GM21717 (cell line): Measurements from ENCODE around the gene LRFN4.
"Not testable (repeated sequence)": the region's sequence is repeated elsewhere in the genome, so short reads cannot be mapped to it uniquely, and the experiment has no call there.

Source experiments
- ATAC-seq: cut with Tn5 transposase; IDR thresholded peaks from one replicate; pipeline ENCODE4 v1.9.1; 2021; ENCODE audit warnings: mild to moderate bottlenecking, moderate library complexity; ENCODE audit not compliant: unreplicated experiment

The LRFN4 gene

GRCh38 chr11:66856496-66857233 is at the start of gene LRFN4:
TSS of gene LRFN4 (plus strand) at chr11:66857064. CDS start at chr11:66857745, 681 bp downstream.
- peak; percentile 15 for ATAC-seq

- no peak for ATAC-seq
Measured at GRCh38 chr11:66809592-66809991, 47.3 kb upstream of the LRFN4 start.

GRCh38 chr11:66810576-66811185 is 46.2 kb upstream of the LRFN4 start:
- ATAC-seq: no peak

GRCh38 chr11:66814678-66815077 is 42.2 kb upstream of the LRFN4 start:
- ATAC-seq: no peak

GRCh38 chr11:66815646-66816045 is 41.2 kb upstream of the LRFN4 start:
- ATAC-seq: no peak

- no peak for ATAC-seq
Measured at GRCh38 chr11:66818231-66818955, 38.5 kb upstream of the LRFN4 start.

- ATAC-seq: no peak
Measured at GRCh38 chr11:66820381-66820780, 36.5 kb upstream of the LRFN4 start.

GRCh38 chr11:66820901-66821300 is 36.0 kb upstream of the LRFN4 start:
- ATAC-seq: no peak

GRCh38 chr11:66823700-66824099 is 33.2 kb upstream of the LRFN4 start:
- no peak for ATAC-seq

- ATAC-seq: not testable (repeated sequence)
Measured at GRCh38 chr11:66824573-66824972, 32.3 kb upstream of the LRFN4 start.

- no peak for ATAC-seq
Measured at GRCh38 chr11:66834539-66834845, 22.4 kb upstream of the LRFN4 start.

- no peak for ATAC-seq
Measured at GRCh38 chr11:66834943-66835342, 21.9 kb upstream of the LRFN4 start.

- ATAC-seq: no peak
Measured at GRCh38 chr11:66835768-66836405, 21.0 kb upstream of the LRFN4 start.

GRCh38 chr11:66840317-66841091 is 16.4 kb upstream of the LRFN4 start:
- ATAC-seq: no peak

GRCh38 chr11:66841861-66842260 is 15.0 kb upstream of the LRFN4 start:
- no peak for ATAC-seq

GRCh38 chr11:66842501-66842895 is 14.4 kb upstream of the LRFN4 start:
- no peak for ATAC-seq

- peak; percentile 61 for ATAC-seq
Measured at GRCh38 chr11:66842896-66843775, 13.7 kb upstream of the LRFN4 start, which contains the start of gene RCE1. TSS of gene RCE1 (plus strand) at chr11:66843441. CDS start at chr11:66843456, 15 bp downstream.

GRCh38 chr11:66843776-66844495 is 12.9 kb upstream of the LRFN4 start:
- ATAC-seq: no peak

- ATAC-seq: no peak
Measured at GRCh38 chr11:66844496-66845142, 12.2 kb upstream of the LRFN4 start.
